Measurements from ENCODE around the gene YEATS4.

The YEATS4 gene

GRCh38 chr12:69404851-69405565 is 45.5 kb downstream of the YEATS4 start:
- TF ChIP-seq FOXP2 (optimal IDR thresholded peaks at IDR 0.05; ENCODE audit: borderline replicate concordance, extremely low read depth, extremely low read length, insufficient read depth) (no peak), REST (IDR thresholded peaks at IDR 0.05; ENCODE audit: insufficient read depth in 1 of 2, low read depth in 2 of 2, low read length in 2 of 2) (no peak), TAF1 (IDR thresholded peaks at IDR 0.05; ENCODE audit: borderline replicate concordance, insufficient read depth, low read length) (no peak)

- TF ChIP-seq TAF1 (IDR thresholded peaks at IDR 0.05; ENCODE audit: borderline replicate concordance, insufficient read depth, low read length) (no peak), REST (IDR thresholded peaks at IDR 0.05; ENCODE audit: insufficient read depth in 1 of 2, low read depth in 2 of 2, low read length in 2 of 2) (no peak), POLR2AphosphoS5 (IDR thresholded peaks at IDR 0.05; ENCODE audit: low read depth, low read length) (no peak), SIN3A (IDR thresholded peaks at IDR 0.05; ENCODE audit: borderline replicate concordance, insufficient read depth, low read length) (no peak), FOXP2 (optimal IDR thresholded peaks at IDR 0.05; ENCODE audit: borderline replicate concordance, extremely low read depth, extremely low read length, insufficient read depth) (no peak)
Measured at GRCh38 chr12:69405566-69405865, 46.0 kb downstream of the YEATS4 start.

- TF ChIP-seq SIN3A (IDR thresholded peaks at IDR 0.05; ENCODE audit: borderline replicate concordance, insufficient read depth, low read length) (no peak), REST (IDR thresholded peaks at IDR 0.05; ENCODE audit: insufficient read depth in 1 of 2, low read depth in 2 of 2, low read length in 2 of 2) (no peak), FOXP2 (optimal IDR thresholded peaks at IDR 0.05; ENCODE audit: borderline replicate concordance, extremely low read depth, extremely low read length, insufficient read depth) (no peak), POLR2AphosphoS5 (IDR thresholded peaks at IDR 0.05; ENCODE audit: low read depth, low read length) (no peak), TAF1 (IDR thresholded peaks at IDR 0.05; ENCODE audit: borderline replicate concordance, insufficient read depth, low read length) (no peak)
Measured at GRCh38 chr12:69406217-69406616, 46.7 kb downstream of the YEATS4 start.

GRCh38 chr12:69410571-69410970 is 51.0 kb downstream of the YEATS4 start:
- TF ChIP-seq REST (IDR thresholded peaks at IDR 0.05; ENCODE audit: insufficient read depth in 1 of 2, low read depth in 2 of 2, low read length in 2 of 2) (no peak), FOXP2 (optimal IDR thresholded peaks at IDR 0.05; ENCODE audit: borderline replicate concordance, extremely low read depth, extremely low read length, insufficient read depth) (no peak), POLR2AphosphoS5 (IDR thresholded peaks at IDR 0.05; ENCODE audit: low read depth, low read length) (no peak), SIN3A (IDR thresholded peaks at IDR 0.05; ENCODE audit: borderline replicate concordance, insufficient read depth, low read length) (no peak), TAF1 (IDR thresholded peaks at IDR 0.05; ENCODE audit: borderline replicate concordance, insufficient read depth, low read length) (no peak)

GRCh38 chr12:69412655-69413054 is 53.1 kb downstream of the YEATS4 start:
- no peak for TF ChIP-seq TAF1 (IDR thresholded peaks at IDR 0.05; ENCODE audit: borderline replicate concordance, insufficient read depth, low read length)
- TF ChIP-seq REST (IDR thresholded peaks at IDR 0.05; ENCODE audit: insufficient read depth in 1 of 2, low read depth in 2 of 2, low read length in 2 of 2): no peak
- TF ChIP-seq FOXP2 (optimal IDR thresholded peaks at IDR 0.05; ENCODE audit: borderline replicate concordance, extremely low read depth, extremely low read length, insufficient read depth): no peak
- no peak for TF ChIP-seq POLR2AphosphoS5 (IDR thresholded peaks at IDR 0.05; ENCODE audit: low read depth, low read length)
- no peak for TF ChIP-seq SIN3A (IDR thresholded peaks at IDR 0.05; ENCODE audit: borderline replicate concordance, insufficient read depth, low read length)
